Left hindlimb (tissue), 1 donor: ENCODE results near the gene USP26.
"Not testable (repeated sequence)": the region's sequence is repeated elsewhere in the genome, so short reads cannot be mapped to it uniquely, and the experiment has no call there.

Source experiments
- DNase-seq: peaks from one replicate; pipeline ENCODE4 v3.0.0-alpha.2; 2018

The USP26 gene, protein sequence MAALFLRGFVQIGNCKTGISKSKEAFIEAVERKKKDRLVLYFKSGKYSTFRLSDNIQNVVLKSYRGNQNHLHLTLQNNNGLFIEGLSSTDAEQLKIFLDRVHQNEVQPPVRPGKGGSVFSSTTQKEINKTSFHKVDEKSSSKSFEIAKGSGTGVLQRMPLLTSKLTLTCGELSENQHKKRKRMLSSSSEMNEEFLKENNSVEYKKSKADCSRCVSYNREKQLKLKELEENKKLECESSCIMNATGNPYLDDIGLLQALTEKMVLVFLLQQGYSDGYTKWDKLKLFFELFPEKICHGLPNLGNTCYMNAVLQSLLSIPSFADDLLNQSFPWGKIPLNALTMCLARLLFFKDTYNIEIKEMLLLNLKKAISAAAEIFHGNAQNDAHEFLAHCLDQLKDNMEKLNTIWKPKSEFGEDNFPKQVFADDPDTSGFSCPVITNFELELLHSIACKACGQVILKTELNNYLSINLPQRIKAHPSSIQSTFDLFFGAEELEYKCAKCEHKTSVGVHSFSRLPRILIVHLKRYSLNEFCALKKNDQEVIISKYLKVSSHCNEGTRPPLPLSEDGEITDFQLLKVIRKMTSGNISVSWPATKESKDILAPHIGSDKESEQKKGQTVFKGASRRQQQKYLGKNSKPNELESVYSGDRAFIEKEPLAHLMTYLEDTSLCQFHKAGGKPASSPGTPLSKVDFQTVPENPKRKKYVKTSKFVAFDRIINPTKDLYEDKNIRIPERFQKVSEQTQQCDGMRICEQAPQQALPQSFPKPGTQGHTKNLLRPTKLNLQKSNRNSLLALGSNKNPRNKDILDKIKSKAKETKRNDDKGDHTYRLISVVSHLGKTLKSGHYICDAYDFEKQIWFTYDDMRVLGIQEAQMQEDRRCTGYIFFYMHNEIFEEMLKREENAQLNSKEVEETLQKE

DNA sequence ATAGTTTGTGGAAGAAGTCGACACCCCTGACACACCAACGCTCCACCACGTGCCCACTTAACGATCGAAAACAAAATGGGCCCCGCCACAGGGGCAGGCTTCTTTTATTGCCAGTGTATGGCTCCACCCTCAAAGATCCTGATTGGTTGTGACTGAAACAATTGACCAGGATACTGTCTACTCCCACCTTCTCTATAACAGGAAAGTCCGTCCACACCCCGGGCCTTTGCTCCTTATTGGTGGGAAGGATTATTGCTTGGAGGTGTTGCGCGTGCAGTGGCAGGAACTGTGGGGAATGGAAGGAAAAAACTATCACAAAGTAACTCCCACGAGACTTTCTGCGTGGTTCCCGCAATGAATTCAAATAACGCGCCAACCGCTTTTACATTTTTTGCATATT lies at the start of gene USP26:
USP26 (minus strand) TSS at position 79 of the 400 bp plus-strand sequence. CDS start 68,889 bp downstream, outside the sequence.
- no peak for DNase-seq

DNA sequence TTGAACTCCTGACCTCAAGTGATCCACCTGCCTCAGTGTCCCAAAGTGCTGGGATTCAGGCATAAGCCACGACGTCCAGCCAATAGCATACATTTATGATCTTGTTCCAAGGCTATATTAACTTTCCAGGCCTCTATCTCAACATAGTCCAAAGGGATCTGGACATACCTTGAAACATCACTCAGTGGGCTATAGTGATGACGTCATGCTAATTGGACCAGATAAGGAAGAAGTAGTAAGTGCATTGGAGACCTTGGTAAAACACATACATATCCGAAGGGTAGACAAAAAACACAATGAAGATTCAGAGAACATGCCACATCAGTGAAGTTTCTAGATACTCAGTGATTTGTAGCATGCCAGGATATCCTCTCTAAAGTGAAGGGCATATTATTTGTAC lies 37.4 kb upstream of the USP26 start:
- no peak for DNase-seq

DNA sequence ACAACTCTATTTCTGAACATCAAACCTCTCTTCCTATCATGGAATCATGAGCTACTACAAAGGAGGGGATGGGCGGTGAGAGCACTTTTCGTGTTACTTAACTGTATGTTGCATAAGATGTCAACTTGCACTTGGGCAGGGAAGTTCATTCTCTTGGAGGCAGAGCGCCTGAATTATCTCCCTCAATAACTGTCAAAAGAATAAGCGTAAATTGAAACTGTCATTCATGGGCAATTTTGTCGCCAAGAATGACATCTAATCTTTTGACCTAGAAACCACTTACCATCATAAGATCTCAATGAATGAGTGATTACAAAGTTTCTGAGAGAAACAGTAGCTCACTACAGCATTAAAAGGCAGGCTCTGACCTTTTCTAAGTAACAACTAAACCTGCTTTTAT lies 23.5 kb upstream of the USP26 start:
- DNase-seq: no peak

DNA sequence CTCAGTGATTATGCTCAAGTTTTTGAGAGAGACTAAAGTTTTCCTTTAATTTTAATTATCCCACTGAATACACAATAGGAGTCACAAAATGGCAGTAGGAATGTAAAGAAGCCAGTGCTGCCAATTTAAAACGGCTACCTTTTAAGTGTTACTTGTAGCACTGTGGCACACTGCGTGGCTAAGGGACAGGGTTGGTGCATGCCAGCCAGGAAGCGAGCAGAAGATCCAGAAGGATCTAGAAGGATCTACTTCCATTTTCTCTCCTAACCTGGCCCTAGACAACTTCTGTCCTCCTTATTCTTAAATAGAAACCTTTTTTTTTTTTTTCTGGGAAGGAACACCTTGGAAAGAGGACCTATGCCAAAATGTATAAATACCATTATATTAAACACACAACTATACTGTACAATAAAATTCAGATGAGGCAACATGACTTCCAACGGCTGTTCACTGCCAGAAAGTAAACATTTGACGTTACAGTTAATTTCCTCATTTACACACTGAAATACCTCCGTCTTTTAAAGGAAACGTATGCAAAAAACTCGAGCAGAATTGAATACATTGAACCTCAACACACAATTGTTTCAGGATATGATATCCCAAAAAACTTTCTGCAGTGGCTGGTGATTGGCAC lies 2.7 kb downstream of the USP26 start:
- DNase-seq: no peak

DNA sequence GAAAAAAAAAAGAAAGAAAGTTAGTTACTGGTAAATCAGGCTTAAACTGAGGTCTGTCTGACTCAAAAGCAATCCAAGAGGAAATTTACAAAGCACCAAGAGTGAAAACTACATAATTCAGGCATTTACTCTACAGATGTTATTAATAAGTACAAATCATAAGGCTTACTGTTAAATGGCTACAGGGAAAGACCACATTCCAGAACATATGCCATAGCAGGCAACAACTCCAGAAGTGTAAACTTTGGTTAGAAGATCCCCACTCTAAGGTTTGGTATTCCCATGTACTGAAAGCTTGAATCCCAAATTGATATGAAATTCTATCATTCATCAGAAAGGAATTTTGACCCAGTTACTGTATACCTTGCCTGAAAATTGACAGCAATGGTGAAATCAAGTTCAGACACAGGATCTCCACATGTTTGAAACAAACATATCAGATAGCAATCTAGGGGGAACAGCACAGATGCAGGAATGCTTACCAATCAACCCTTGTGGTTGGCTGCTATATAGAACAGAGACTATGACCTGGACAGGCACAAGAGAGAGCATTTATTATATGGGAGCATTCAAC lies 6.6 kb downstream of the USP26 start:
- DNase-seq: no peak

DNA sequence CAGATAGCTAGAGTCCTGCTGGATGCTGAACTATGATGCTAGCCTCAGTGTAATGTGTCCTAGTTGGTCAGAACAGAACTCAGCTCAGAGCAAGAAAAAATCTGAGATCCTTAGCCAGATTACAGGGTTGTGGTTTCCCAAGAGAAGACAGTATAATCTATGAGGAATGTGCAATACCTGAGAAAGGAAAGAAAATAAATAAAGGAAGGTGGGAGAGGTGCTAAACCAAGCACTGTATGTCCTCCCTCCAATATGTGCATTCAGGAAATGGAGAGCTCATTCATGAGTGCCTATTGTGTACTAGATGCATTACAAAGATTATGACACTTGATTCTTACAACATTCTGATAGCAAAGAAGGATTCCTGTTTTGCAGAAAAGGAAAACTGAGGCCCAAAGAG lies 7.5 kb downstream of the USP26 start:
- DNase-seq: no peak

DNA sequence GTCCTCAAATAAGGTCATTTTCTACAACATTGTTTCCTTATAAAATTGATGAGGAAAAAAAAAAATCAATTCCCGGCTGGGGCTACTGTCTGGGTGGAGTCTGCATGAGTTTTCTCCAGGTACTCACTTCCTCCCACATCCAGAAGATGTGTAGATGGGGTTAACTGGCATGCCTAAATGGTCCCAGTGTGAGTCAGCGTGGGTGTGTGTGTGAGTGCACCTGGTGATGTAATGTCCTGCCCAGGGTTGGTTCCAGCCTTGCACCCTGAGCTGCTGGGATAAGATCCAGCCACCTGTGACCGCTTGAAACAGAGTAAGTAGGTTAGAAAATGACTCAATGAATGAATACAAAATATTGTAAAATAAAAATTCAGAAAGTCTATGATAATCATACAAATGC lies 11.1 kb downstream of the USP26 start:
- no peak for DNase-seq

DNA sequence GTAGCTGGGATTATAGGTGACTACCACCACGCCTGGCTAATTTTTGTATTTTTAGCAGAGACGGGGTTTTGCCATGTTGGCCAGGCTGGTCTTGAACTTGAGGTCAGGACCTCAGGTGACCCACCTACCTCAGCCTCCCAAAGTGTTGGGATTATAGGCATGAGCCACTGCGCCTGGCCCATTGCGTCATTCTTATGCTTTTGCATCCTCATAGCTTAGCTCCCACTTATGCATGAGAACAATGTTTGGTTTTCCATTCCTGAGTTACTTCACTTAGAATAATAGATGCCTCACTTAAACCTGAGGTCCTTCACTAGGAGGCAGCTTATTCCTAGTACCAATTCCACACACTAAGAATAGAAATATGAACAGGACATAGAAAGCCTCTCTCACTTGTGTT lies 11.9 kb downstream of the USP26 start:
- not testable (repeated sequence) for DNase-seq

DNA sequence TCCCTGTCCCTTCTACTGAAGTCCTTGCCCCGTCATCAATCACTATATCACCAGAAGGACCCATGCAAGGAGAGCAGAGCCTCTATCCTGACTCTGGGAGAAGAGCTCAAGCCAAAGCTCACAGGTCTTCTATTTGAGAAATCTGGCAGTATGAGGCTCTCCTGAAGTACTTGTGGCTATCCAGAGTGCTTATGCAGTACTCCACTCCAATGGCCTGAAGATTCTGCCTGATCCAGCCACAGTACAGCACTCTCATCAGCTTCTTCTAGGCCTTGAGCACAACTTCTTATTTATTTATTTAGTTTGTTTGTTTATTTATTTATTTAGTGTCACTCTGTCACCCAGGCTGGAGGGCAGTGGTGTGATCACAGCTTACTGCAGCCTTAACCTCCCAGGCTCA lies 13.0 kb downstream of the USP26 start:
- DNase-seq: no peak

DNA sequence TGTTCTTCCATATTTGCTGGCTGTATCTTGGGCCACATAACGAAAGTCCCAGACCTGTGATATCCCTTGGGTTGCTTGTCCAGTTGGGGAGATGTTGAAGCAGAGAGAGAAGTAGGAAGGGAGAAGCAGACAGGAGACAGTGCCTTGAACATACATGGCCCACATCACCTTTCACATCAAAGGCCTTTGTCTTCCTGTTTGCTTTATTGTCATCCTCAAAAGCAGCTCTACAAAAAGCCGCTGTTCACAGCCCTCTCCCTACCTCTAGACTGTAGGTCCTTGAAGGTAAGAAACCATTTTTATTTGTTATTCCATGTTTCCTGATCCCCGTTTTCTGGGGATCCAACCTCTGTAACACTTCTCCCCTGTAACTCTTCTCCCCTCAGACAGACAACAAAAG lies 14.9 kb downstream of the USP26 start:
- no peak for DNase-seq

DNA sequence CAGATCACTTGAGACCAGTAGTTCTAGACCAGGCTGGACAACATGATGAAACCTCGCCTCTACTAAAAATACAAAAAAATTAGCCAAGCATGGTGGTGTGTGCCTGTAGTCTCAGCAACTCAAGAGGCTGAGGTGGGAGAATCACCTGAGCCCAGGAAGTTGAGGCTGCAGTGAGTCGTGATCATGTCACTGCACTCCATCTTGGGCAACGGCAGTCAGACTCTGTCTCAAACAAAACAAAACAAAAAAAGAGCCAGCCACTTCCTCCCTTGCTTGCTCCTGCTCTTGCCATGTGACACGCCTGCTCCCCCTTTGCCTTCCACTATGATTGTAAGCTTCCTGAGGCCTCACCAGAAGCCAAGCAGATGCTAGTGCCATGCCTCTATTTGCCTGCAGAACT lies 19.1 kb downstream of the USP26 start:
- not testable (repeated sequence) for DNase-seq

DNA sequence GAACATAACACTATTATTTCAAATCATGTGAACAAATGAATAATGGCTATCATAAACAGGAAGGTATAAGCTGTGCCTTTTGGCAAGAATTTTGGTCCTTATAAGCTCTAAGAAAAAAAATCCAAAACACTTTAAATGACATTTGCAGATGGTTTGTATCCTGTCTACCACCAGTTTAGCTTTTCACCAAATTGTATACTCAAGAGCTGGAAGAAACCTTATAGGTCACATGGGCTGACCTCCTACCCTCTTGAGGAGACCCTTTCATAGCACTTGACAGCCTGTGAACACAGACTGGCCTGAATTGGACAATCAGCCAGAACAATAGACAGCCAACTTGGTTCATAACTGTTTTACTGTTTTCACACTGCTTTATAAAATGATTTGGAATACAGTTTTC lies 24.3 kb downstream of the USP26 start:
- no peak for DNase-seq

DNA sequence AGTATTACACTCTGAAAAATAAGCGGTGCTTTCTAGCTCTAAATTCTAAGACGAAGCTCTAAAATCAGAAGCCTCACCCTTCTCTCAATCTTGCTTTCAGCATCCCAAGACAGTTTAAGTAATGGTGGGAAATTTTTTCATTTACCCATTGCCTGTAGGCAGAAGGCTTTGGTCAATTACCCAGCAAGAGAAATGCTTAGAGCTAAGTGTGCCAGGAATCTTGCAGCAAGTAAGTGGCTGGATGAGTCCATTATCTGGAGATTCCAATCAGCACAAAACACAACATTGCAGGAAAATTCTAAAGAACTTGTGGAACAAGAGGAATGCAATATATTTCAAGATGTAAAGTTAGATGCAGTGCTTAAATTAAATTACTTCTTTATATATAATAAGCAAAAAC lies 28.4 kb downstream of the USP26 start:
- no peak for DNase-seq

DNA sequence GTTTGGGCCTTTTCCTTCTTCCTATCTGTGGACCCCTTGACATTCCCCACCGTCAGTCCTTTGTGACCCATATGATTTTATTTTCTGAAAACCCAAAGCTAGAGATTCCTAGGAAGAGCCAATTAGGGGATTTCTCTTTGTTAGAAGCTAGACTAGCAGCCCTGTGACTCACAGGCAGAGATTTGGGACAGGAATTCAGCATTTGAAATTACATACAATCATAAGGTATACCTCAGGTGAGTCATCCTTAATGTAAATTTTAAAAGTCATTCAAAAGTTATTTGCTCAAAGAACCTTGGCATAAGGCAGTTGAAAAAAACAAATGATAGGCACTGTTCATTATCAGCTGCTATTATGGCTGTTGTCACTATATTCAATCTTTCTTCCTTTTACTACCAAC lies 40.6 kb downstream of the USP26 start:
- no peak for DNase-seq

DNA sequence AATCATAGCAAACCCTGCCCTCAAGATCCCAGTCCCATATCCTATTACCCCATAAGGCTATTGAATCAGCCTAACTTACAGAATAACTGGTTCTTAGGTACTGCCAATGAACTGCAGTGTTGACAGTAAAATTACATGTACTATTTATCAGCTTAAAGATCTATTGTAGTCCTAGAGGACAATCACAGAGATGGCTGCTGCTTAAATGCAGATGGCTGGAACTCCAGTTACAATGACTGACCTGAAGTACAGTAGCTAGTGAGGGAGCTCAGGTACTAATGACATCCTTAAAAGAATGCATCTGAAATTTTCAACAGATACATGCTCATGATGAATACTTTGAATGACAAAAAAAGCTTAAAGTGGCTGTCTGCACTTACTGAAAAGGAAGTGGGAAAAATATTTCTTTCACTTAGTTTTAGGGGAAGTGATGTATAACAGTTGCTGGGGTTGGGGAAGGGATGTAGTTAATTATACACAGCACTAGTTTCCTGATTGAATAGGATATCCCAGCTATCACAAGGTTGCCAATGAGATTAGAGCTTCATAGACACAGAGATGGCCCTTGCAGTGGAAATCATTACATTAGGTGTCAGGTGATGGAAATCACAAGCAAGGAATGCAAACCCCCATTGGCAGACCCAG lies 42.0 kb downstream of the USP26 start:
- DNase-seq: no peak

DNA sequence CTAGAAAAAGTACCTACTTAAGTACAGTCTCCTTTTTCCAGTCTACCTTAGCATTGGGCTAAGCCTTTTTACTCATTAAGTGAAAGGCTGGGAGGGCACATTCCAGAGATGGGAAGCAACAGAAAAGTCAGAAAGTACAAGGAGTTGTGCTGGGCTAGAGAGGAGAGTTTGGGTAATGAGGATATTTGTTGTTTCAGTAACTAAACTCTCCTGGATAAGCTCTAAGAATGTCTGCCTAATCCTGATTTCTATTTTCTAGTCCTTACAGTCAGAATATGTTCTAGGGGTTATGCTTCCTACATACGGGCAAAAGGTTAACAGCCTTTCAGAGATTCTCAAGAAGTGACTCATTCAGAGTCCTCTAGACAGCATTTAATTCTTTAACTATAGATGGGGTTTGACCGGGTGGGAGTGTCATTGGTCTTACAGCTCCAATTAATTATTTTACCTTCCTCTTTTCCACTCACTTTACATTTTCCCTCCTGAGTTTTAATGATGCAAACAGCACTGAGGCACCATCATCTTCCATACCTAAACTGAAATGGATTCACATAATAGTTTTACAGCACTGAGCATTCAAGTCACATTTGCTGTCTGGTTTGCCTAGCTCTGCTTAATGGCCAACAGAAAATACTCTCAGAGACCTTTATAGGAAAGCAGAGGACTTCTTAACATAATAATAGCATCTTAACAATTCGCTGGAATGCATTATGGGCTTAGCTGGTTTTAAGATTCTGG lies 42.9 kb downstream of the USP26 start:
- no peak for DNase-seq

DNA sequence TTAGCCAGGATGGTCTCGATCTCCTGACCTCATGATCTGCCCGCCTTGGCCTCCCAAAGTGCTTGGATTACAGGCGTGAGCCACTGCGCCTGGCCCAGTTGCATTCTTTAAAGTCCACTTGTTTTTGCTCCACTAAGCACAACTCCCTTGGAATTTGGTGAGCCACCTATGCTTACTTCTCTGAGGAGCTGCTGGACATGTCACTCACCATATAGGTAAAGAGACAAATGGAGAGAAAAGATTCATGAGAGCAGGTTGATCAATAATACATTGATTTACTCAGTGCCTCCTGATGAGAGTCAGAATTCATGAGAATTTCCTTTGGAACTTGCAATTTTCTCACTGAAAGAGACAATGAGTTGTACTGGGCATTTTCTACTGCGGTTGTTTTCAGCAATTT lies 48.2 kb downstream of the USP26 start:
- no peak for DNase-seq

DNA sequence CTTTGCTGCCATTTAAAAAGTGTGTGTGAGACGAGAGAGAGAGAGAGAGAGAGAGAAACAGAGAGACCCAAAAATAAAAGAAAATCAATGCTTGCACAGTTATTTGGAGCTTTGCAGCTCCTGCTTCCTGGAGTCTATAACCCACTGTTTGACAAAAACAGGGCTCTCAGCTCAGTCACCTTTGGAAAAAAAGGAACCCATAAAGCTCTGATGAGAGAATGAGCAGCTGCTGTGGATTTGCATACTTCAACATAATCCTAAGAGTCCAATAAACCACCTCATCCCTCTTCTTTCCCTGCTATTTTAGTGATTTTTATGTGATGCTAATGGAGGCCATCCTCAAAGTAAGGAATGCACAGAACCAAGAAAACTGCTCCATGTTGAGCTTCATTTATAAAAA lies 50.3 kb downstream of the USP26 start:
- DNase-seq: no peak

DNA sequence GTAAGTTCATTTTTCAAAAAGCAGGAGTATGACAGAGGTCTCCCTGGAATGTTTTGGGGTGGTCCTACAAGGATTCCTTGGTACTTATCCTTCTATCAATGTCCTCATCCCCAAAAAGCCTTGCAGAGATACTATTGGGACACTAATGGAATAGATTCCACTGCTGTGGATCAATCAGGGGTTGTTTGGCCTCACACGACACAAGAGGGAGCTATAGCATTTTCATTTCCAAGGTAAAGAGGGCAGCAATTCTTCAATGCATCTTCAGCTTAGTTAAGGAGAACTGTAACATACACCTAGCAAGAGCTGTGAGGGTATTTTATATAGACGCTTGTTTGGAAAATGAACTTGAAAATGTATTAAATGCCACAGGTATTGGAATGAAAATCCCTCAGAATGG lies 50.9 kb downstream of the USP26 start:
- DNase-seq: no peak

DNA sequence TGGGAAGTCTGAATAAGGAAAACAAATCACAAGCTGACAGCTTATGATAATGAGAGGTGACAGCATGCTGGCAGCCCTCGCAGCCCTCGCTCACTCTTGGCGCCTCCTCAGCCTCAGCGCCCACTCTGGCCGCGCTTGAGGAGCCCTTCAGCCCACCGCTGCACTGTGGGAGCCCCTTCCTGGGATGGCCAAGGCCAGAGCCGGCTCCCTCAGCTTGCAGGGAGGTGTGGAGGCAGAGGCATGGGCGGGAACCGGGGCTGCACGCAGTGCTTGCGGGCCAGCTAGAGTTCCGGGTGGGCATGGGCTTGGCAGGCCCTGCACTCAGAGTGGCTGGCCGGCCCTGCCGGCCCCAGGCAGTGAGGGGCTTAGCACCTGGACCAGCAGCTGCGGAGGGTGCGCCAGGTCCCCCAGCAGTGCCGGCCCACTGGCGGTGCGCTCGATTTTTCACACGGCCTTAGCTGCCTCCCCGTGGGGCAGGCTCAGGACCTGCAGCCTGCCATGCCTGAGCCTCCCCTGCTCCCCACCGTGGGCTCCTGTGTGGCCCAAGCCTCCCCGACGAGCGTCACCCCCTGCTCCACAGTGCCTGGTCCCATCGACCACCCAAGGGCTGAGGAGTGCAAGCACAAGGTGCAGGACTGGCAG lies 52.6 kb downstream of the USP26 start:
- DNase-seq: not testable (repeated sequence)

DNA sequence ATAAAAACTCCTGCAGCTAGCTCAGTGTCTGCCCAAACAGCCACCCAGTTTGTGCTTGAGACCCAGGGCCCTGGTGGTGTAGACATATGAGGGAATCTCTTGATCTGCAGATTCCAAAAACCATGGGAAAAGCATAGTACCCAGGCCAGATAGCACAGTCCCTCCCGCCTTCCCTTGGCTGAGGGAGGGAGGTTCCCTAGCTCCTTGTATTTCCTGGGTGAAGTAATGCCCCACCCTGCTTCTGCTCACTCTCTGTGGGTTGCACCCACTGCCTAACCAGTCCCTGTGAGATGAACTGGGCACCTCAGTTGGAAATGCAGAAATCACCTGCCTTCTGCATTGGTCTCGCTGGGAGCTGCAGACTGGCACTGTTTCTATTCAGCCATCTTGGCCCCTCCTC lies 54.6 kb downstream of the USP26 start:
- DNase-seq: no peak
